H9 (cell line): ENCODE data around the gene C2CD2. TPM values are rescaled to one million over a fixed set of nuclear protein-coding genes. Genes with fewer than 3 reads are reported as not detected.

Source experiments
- DNase-seq: peaks from one replicate; pipeline ENCODE4 v3.0.0-alpha.2; 2017
- H2AFZ ChIP-seq: one replicate; pipeline ENCODE4 v1.6.1; 2013; ENCODE audit warnings: mild to moderate bottlenecking, low read length, control low read depth, moderate library complexity
- H2AK5ac ChIP-seq: 2 replicates; pipeline ENCODE4 v1.6.1; 2013; ENCODE audit warnings: low read length, control low read depth, mixed read lengths; ENCODE audit not compliant: insufficient read length
- H2BK120ac ChIP-seq: one replicate; pipeline ENCODE4 v1.6.1; 2013; ENCODE audit warnings: low read depth, mild to moderate bottlenecking, low read length, control low read depth, inconsistent platforms; ENCODE audit not compliant: poor library complexity, severe bottlenecking
- H2BK12ac ChIP-seq: 2 replicates; pipeline ENCODE4 v1.6.1; 2013; ENCODE audit warnings: low read length, control low read depth, mixed read lengths, low read depth; ENCODE audit not compliant: insufficient read length
- H2BK15ac ChIP-seq: 2 replicates; pipeline ENCODE4 v1.6.1; 2013; ENCODE audit warnings: low read depth, low read length, control low read depth
- H2BK20ac ChIP-seq: one replicate; pipeline ENCODE4 v1.6.1; 2013; ENCODE audit warnings: low read depth, mild to moderate bottlenecking, low read length, control low read depth, inconsistent platforms; ENCODE audit not compliant: poor library complexity, severe bottlenecking
- H2BK5ac ChIP-seq: 2 replicates; pipeline ENCODE4 v1.6.1; 2013; ENCODE audit warnings: low read length, control low read depth, mixed read lengths; ENCODE audit not compliant: insufficient read length
- H3K14ac ChIP-seq: 2 replicates; pipeline ENCODE4 v1.6.1; 2013; ENCODE audit warnings: low read length, control low read depth; ENCODE audit not compliant: insufficient read depth
- H3K18ac ChIP-seq: 2 replicates; pipeline ENCODE4 v1.6.1; 2013; ENCODE audit warnings: low read depth, mild to moderate bottlenecking, mixed read lengths, low read length, control low read depth; ENCODE audit not compliant: insufficient read length
- H3K23ac ChIP-seq: 2 replicates; pipeline ENCODE4 v1.6.1; 2013; ENCODE audit warnings: low read length, control low read depth, mixed read lengths, low read depth; ENCODE audit not compliant: insufficient read length
- H3K23me2 ChIP-seq: 2 replicates; pipeline ENCODE4 v1.6.1; 2013; ENCODE audit warnings: low read depth, mild to moderate bottlenecking, mixed read lengths, low read length, control low read depth; ENCODE audit not compliant: insufficient read length, poor library complexity, severe bottlenecking
- H3K27ac ChIP-seq: 2 replicates; pipeline ENCODE4 v1.5.1; 2013; ENCODE audit warnings: low read length, control low read depth, mixed read lengths, low read depth; ENCODE audit not compliant: insufficient read length
- H3K27me3 ChIP-seq: 2 replicates; pipeline ENCODE4 v1.6.1; 2013; ENCODE audit warnings: low read length, control low read depth, inconsistent platforms; ENCODE audit not compliant: insufficient read depth
- H3K4ac ChIP-seq: 2 replicates; pipeline ENCODE4 v1.6.1; 2013; ENCODE audit warnings: low read depth, mild to moderate bottlenecking, control low read depth, inconsistent platforms, low read length, moderate library complexity
- H3K4me1 ChIP-seq: 2 replicates; pipeline ENCODE4 v1.6.1; 2013; ENCODE audit warnings: low read length, control low read depth, inconsistent platforms; ENCODE audit not compliant: insufficient read depth
- H3K4me2 ChIP-seq: 2 replicates; pipeline ENCODE4 v1.6.1; 2013; ENCODE audit warnings: low read length, control low read depth, mixed read lengths; ENCODE audit not compliant: insufficient read length, insufficient read depth
- H3K56ac ChIP-seq: 2 replicates; pipeline ENCODE4 v1.6.1; 2013; ENCODE audit warnings: low read depth, mild to moderate bottlenecking, mixed read lengths, low read length, control low read depth; ENCODE audit not compliant: insufficient read length
- H3K79me1 ChIP-seq: 2 replicates; pipeline ENCODE4 v1.6.1; 2013; ENCODE audit warnings: low read depth, mild to moderate bottlenecking, moderate library complexity, low read length, control low read depth, inconsistent platforms; ENCODE audit not compliant: insufficient read depth, poor library complexity, severe bottlenecking
- H3K79me2 ChIP-seq: 2 replicates; pipeline ENCODE4 v1.6.1; 2013; ENCODE audit warnings: low read length, control low read depth, inconsistent platforms; ENCODE audit not compliant: insufficient read depth
- H3K9ac ChIP-seq: 2 replicates; pipeline ENCODE4 v1.6.1; 2013; ENCODE audit warnings: low read length, control low read depth, mixed read lengths; ENCODE audit not compliant: insufficient read length; ENCODE audit errors: extremely low read depth
- H3K9me3 ChIP-seq: one replicate; pipeline ENCODE4 v1.6.1; 2013; ENCODE audit warnings: low read depth, low read length, inconsistent platforms; ENCODE audit not compliant: control insufficient read depth
- H3T11ph ChIP-seq: one replicate; pipeline ENCODE4 v1.6.1; 2013; ENCODE audit warnings: mild to moderate bottlenecking, low read length, control low read depth, inconsistent platforms
- H4K20me1 ChIP-seq: one replicate; pipeline ENCODE4 v1.6.1; 2013; ENCODE audit not compliant: control insufficient read depth, insufficient read length, insufficient read depth
- H4K5ac ChIP-seq: 2 replicates; pipeline ENCODE4 v1.6.1; 2013; ENCODE audit warnings: low read depth, mild to moderate bottlenecking, mixed read lengths, low read length, control low read depth; ENCODE audit not compliant: insufficient read length
- H4K8ac ChIP-seq: replicated peaks from 2 replicates; pipeline ENCODE4 v1.6.1; 2013; ENCODE audit warnings: low read length, control low read depth, mixed read lengths, low read depth; ENCODE audit not compliant: insufficient read length
- H4K91ac ChIP-seq: 2 replicates; pipeline ENCODE4 v1.6.1; 2013; ENCODE audit warnings: low read depth, mild to moderate bottlenecking, moderate library complexity, mixed read lengths, low read length, control low read depth; ENCODE audit not compliant: insufficient read length
- H3K27ac Mint-ChIP-seq, 3 experiments: 2 replicates in 2 of 3; 3 replicates in 1 of 3; pipeline ENCODE4 v1.8.0; 2020 to 2021; ENCODE audit warnings: mixed read lengths in 3 of 3, mild to moderate bottlenecking in 1 of 3, moderate library complexity in 1 of 3
- H3K27me3 Mint-ChIP-seq: 2 replicates; pipeline ENCODE4 v1.8.0; 2021; ENCODE audit warnings: low read depth, mild to moderate bottlenecking, moderate library complexity, mixed read lengths
- H3K36me3 Mint-ChIP-seq, 3 experiments: 2 replicates in 2 of 3; 3 replicates in 1 of 3; pipeline ENCODE4 v1.8.0; 2020 to 2021; ENCODE audit warnings: low read depth in 3 of 3, mixed read lengths in 3 of 3; ENCODE audit not compliant: insufficient read depth in 1 of 3
- H3K4me1 Mint-ChIP-seq, 2 experiments: 2 replicates each; pipeline ENCODE4 v1.8.0; 2020; ENCODE audit warnings: mixed read lengths in 2 of 2
- H3K4me3 Mint-ChIP-seq, 2 experiments: 2 replicates in 1 of 2; 3 replicates in 1 of 2; pipeline ENCODE4 v1.8.0; 2020 to 2021; ENCODE audit warnings: mild to moderate bottlenecking in 2 of 2, mixed read lengths in 2 of 2, moderate library complexity in 1 of 2
- H3K9me3 Mint-ChIP-seq, 2 experiments: 2 replicates in 1 of 2; 3 replicates in 1 of 2; pipeline ENCODE4 v1.8.0; 2020; ENCODE audit warnings: mild to moderate bottlenecking in 2 of 2, mixed read lengths in 2 of 2, moderate library complexity in 1 of 2
- WGBS: extraction: QIAGEN DNeasy Blood & Tissue Kit; methylation state at CpG from one replicate; pipeline ENCODE4 v1.1.7; 2013; ENCODE audit warnings: missing lambda C conversion rate, low lambda C conversion rate, mixed read lengths; ENCODE audit not compliant: insufficient read length; ENCODE audit errors: extremely low coverage; 5-methylcytosine and 5-hydroxymethylcytosine counted together
- total RNA-seq: library from RNA; stranded (reverse); gene quantifications from 2 replicates; pipeline ENCODE4 v1.2.1, GENCODE V29; 2021
- TF ChIP-seq, protein P1 (sequence below): fragments of 200-600 bp; sonication (generic); conservative IDR thresholded peaks from 3 replicates; pipeline ENCODE4 v1.8.0; 2021; ENCODE audit warnings: antibody characterized with exemption, mild to moderate bottlenecking

C2CD2 gene
- total RNA-seq, 1 experiment from 2014 or later, result 14.6 TPM

GRCh38 chr21:42002421-42002958 lies 48.7 kb upstream of the C2CD2 start:
- H3K4me2 ChIP-seq, result no peak overlapping the region
- H3K4me3 Mint-ChIP-seq, result no peak overlapping the region

More at GRCh38 chr21:42002421-42002958, 48.7 kb upstream of the C2CD2 start:
- no CpG with 5 or more reads among the region's 14 CpGs for WGBS
- no peaks in the 10 kb centered on the region for H3K4me1 ChIP-seq
- H2BK5ac ChIP-seq, result no peak overlapping the region
- H3K23me2 ChIP-seq, result no peaks in the 10 kb centered on the region
- no peak overlapping the region for H3K23ac ChIP-seq
- no peak overlapping the region for H4K91ac ChIP-seq
- no peak overlapping the region for H2BK120ac ChIP-seq
- peaks cover 0 to 3% of the 10 kb centered on the region in 2 experiments; a peak in 2 of 4 replicates for H3K4me1 Mint-ChIP-seq
- no peaks in the 10 kb centered on the region for H3K9me3 ChIP-seq
- H4K5ac ChIP-seq, result no peak overlapping the region
- H3K27me3 ChIP-seq, result no peaks in the 10 kb centered on the region
- H3K9me3 Mint-ChIP-seq, result peaks cover 0 to 7% of the 10 kb centered on the region in 2 experiments; a peak in 2 of 5 replicates
- H3K9ac ChIP-seq, result no peak overlapping the region
- no peak overlapping the region for H2BK12ac ChIP-seq
- H3K56ac ChIP-seq, result no peak overlapping the region
- no peak for DNase-seq
- 0 out of 2 replicates have a peak, but pooled peaks cover 3% of the 10 kb centered on the region for H3K79me2 ChIP-seq
- H3K79me1 ChIP-seq, result peaks cover 5% of the 10 kb centered on the region
- no peak overlapping the region for H3K18ac ChIP-seq
- H3K4ac ChIP-seq, result no peak overlapping the region
- H3K36me3 Mint-ChIP-seq, result peaks cover 26 to 44% (median 33%) of the 10 kb centered on the region in 3 experiments
- H2BK20ac ChIP-seq, result no peak overlapping the region
- no peak overlapping the region for H3T11ph ChIP-seq
- no peak overlapping the region; a peak in 1 of 7 replicates for H3K27ac Mint-ChIP-seq
- no peak overlapping the region for H2BK15ac ChIP-seq
- no peaks in the 10 kb centered on the region for H3K27me3 Mint-ChIP-seq
- H2AK5ac ChIP-seq, result no peak overlapping the region
- no peak overlapping the region for H4K8ac ChIP-seq
- H4K20me1 ChIP-seq, result no peaks in the 10 kb centered on the region
- H3K14ac ChIP-seq, result no peak overlapping the region
- H2AFZ ChIP-seq, result no peak overlapping the region
- H3K27ac ChIP-seq, result no peak overlapping the region
- TF ChIP-seq, protein P1, sequence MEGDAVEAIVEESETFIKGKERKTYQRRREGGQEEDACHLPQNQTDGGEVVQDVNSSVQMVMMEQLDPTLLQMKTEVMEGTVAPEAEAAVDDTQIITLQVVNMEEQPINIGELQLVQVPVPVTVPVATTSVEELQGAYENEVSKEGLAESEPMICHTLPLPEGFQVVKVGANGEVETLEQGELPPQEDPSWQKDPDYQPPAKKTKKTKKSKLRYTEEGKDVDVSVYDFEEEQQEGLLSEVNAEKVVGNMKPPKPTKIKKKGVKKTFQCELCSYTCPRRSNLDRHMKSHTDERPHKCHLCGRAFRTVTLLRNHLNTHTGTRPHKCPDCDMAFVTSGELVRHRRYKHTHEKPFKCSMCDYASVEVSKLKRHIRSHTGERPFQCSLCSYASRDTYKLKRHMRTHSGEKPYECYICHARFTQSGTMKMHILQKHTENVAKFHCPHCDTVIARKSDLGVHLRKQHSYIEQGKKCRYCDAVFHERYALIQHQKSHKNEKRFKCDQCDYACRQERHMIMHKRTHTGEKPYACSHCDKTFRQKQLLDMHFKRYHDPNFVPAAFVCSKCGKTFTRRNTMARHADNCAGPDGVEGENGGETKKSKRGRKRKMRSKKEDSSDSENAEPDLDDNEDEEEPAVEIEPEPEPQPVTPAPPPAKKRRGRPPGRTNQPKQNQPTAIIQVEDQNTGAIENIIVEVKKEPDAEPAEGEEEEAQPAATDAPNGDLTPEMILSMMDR, result no peak
